ENCODE data around the gene TGM2.

Gene TGM2

GRCh38 chr20:38156280-38156679, 8.8 kb downstream of the TGM2 start:
- Histone ChIP-seq H3K27ac (ENCODE audit: low read length) (no peak overlapping the region), H2AFZ (ENCODE audit: low read length) (no peak overlapping the region), H3K4me3 (ENCODE audit: low read length) (no peak overlapping the region), H3K4me2 (ENCODE audit: low read depth, low read length) (no peak overlapping the region), H3K9me2 (replicated peaks; ENCODE audit: insufficient read depth, low read length) (no peaks in the 10 kb centered on the region), H3K9me3 (replicated peaks; ENCODE audit: insufficient read depth, low read length) (no peaks in the 10 kb centered on the region), H3K79me2 (ENCODE audit: low read length) (no peaks in the 10 kb centered on the region), H3K4me1 (ENCODE audit: low read length) (no peaks in the 10 kb centered on the region), H3F3A (ENCODE audit: insufficient read depth, low read length) (no peaks in the 10 kb centered on the region), H4K20me1 (ENCODE audit: insufficient read depth, low read length) (no peaks in the 10 kb centered on the region), H3K36me3 (replicated peaks; ENCODE audit: insufficient read depth, low read length) (no peaks in the 10 kb centered on the region), H3K9ac (ENCODE audit: low read length) (no peak overlapping the region), H3K27me3 (replicated peaks; ENCODE audit: insufficient read depth, low read length) (no peaks in the 10 kb centered on the region)
- TF ChIP-seq CTCF (IDR thresholded peaks at IDR 0.05; ENCODE audit: low read length) (no peak), EZH2phosphoT487 (IDR thresholded peaks at IDR 0.05; ENCODE audit: low read length) (no peak), EZH2 (optimal IDR thresholded peaks at IDR 0.05; ENCODE audit: low read depth, low read length) (no peak)
- DNase-seq, result no peak

GRCh38 chr20:38155811-38156210, 9.3 kb downstream of the TGM2 start:
- Histone ChIP-seq H2AFZ (ENCODE audit: low read length) (no peak overlapping the region), H3K27me3 (replicated peaks; ENCODE audit: insufficient read depth, low read length) (no peaks in the 10 kb centered on the region), H3K4me2 (ENCODE audit: low read depth, low read length) (no peak overlapping the region), H4K20me1 (ENCODE audit: insufficient read depth, low read length) (no peaks in the 10 kb centered on the region), H3K27ac (ENCODE audit: low read length) (no peak overlapping the region), H3K9ac (ENCODE audit: low read length) (no peak overlapping the region), H3K4me1 (ENCODE audit: low read length) (no peaks in the 10 kb centered on the region), H3K36me3 (replicated peaks; ENCODE audit: insufficient read depth, low read length) (no peaks in the 10 kb centered on the region), H3K4me3 (ENCODE audit: low read length) (no peak overlapping the region), H3K79me2 (ENCODE audit: low read length) (no peaks in the 10 kb centered on the region), H3F3A (ENCODE audit: insufficient read depth, low read length) (no peaks in the 10 kb centered on the region), H3K9me3 (replicated peaks; ENCODE audit: insufficient read depth, low read length) (no peaks in the 10 kb centered on the region), H3K9me2 (replicated peaks; ENCODE audit: insufficient read depth, low read length) (no peaks in the 10 kb centered on the region)
- TF ChIP-seq EZH2phosphoT487 (IDR thresholded peaks at IDR 0.05; ENCODE audit: low read length) (no peak), EZH2 (optimal IDR thresholded peaks at IDR 0.05; ENCODE audit: low read depth, low read length) (no peak), CTCF (IDR thresholded peaks at IDR 0.05; ENCODE audit: low read length) (no peak)
- no peak for DNase-seq

- Histone ChIP-seq H4K20me1 (ENCODE audit: insufficient read depth, low read length) (no peaks in the 10 kb centered on the region), H3K27me3 (replicated peaks; ENCODE audit: insufficient read depth, low read length) (no peaks in the 10 kb centered on the region), H3K27ac (ENCODE audit: low read length) (no peak overlapping the region), H3K4me3 (ENCODE audit: low read length) (no peak overlapping the region), H3K4me1 (ENCODE audit: low read length) (no peaks in the 10 kb centered on the region), H3K4me2 (ENCODE audit: low read depth, low read length) (no peak overlapping the region), H3K36me3 (replicated peaks; ENCODE audit: insufficient read depth, low read length) (no peaks in the 10 kb centered on the region), H3K9ac (ENCODE audit: low read length) (no peak overlapping the region), H3K9me2 (replicated peaks; ENCODE audit: insufficient read depth, low read length) (no peaks in the 10 kb centered on the region), H3K9me3 (replicated peaks; ENCODE audit: insufficient read depth, low read length) (no peaks in the 10 kb centered on the region), H2AFZ (ENCODE audit: low read length) (no peak overlapping the region), H3K79me2 (ENCODE audit: low read length) (no peaks in the 10 kb centered on the region), H3F3A (ENCODE audit: insufficient read depth, low read length) (no peaks in the 10 kb centered on the region)
- no peak for TF ChIP-seq CTCF (IDR thresholded peaks at IDR 0.05; ENCODE audit: low read length)
- TF ChIP-seq EZH2phosphoT487 (IDR thresholded peaks at IDR 0.05; ENCODE audit: low read length), result no peak
- no peak for TF ChIP-seq EZH2 (optimal IDR thresholded peaks at IDR 0.05; ENCODE audit: low read depth, low read length)
- DNase-seq, result no peak
Measured at GRCh38 chr20:38153401-38153800, 11.7 kb downstream of the TGM2 start.
